ENCODE results near the gene MEGF8.

GRCh38 chr19:42285541-42285941 is 39.9 kb upstream of the MEGF8 start:
- TF ChIP-seq SUPT20H (IDR thresholded peaks at IDR 0.05; ENCODE audit: borderline replicate concordance, control insufficient read depth, low read depth, low read length) (no peak), CTCF (IDR thresholded peaks at IDR 0.05 in 2 of 3, conservative IDR thresholded peaks at IDR 0.05 in 1 of 3; ENCODE audit: control insufficient read depth in 2 of 3, extremely low read depth in 1 of 3, insufficient read depth in 1 of 3, low read depth in 3 of 3, low read length in 3 of 3) (0 out of 6 replicates have a peak, but pooled peaks of 1 of the 3 experiments have one; percentile 6), PML (IDR thresholded peaks at IDR 0.05; ENCODE audit: low read length) (no peak), MLLT1 (IDR thresholded peaks at IDR 0.05) (no peak), ELK1 (IDR thresholded peaks at IDR 0.05; ENCODE audit: low read depth, low read length) (no peak), HDGF (IDR thresholded peaks at IDR 0.05) (no peak), POLR2A (IDR thresholded peaks at IDR 0.05; ENCODE audit: low read depth, low read length) (no peak), ZZZ3 (IDR thresholded peaks at IDR 0.05; ENCODE audit: control insufficient read depth, insufficient read length, low read depth) (no peak)

All from GM12878 (cell line).